ENCODE measurements around the gene SUGP2. TPM values are rescaled to one million over a fixed set of nuclear protein-coding genes. Genes with fewer than 3 reads are reported as not detected.

The SUGP2 gene
- total and polyA plus RNA-seq, 9 of the 15 experiments (the other 6 are each of a cell fraction or from before 2014, with no cell fraction given), result 13.1 to 101 (median 63.1) TPM

GRCh38 chr19:18946918-18947317 is 86.4 kb downstream of the SUGP2 start:
- Histone ChIP-seq H3K4me3 (no peak overlapping the region), H3K4me1 (replicated peaks in 1 of 2; ENCODE audit: control insufficient read depth in 2 of 2, insufficient read depth in 2 of 2, low read length in 2 of 2) (peaks cover 0 to 8% of the 10 kb centered on the region in 2 experiments; a peak in 2 of 5 replicates), H3K4me2 (ENCODE audit: insufficient read depth, low read length) (no peak overlapping the region), H3K9me3 (replicated peaks; ENCODE audit: control insufficient read depth, insufficient read depth, low read depth, low read length) (no peaks in the 10 kb centered on the region), H2AFZ (ENCODE audit: low read depth, low read length) (no peak overlapping the region), H3K9me1 (ENCODE audit: control insufficient read depth, insufficient read depth, low read length) (no peaks in the 10 kb centered on the region), H3K79me2 (ENCODE audit: control insufficient read depth, insufficient read depth, low read length) (no peaks in the 10 kb centered on the region), H4K20me1 (replicated peaks; ENCODE audit: control insufficient read depth, insufficient read depth, low read length) (no peaks in the 10 kb centered on the region; the same call in none of the 2 replicates), H3K27me3 (ENCODE audit: control insufficient read depth in 2 of 2, insufficient read depth in 2 of 2, low read length in 2 of 2) (peaks cover 0 to 20% of the 10 kb centered on the region in 2 experiments; a peak in 1 of 5 replicates), H3K36me3 (ENCODE audit: control insufficient read depth, insufficient read depth, low read length) (no peaks in the 10 kb centered on the region), H3K9ac (ENCODE audit: insufficient read depth in 1 of 2, low read depth in 2 of 2, low read length in 2 of 2) (peak overlapping the region in 1 of 2 experiments; percentile 35; a peak in 2 of 4 replicates), H3K27ac (ENCODE audit: extremely low read depth, low read depth, low read length) (no peak overlapping the region)
- FAIRE-seq (no peak), DNase-seq (ENCODE audit: extremely low read depth in 1 of 4, low spot score in 3 of 4) (no peak), ATAC-seq (no peak)
- 21% methylated on average over 14 of the region's 14 CpGs for WGBS (ENCODE audit: insufficient coverage, low coverage, missing lambda C conversion rate)
- TF ChIP-seq, protein P1, sequence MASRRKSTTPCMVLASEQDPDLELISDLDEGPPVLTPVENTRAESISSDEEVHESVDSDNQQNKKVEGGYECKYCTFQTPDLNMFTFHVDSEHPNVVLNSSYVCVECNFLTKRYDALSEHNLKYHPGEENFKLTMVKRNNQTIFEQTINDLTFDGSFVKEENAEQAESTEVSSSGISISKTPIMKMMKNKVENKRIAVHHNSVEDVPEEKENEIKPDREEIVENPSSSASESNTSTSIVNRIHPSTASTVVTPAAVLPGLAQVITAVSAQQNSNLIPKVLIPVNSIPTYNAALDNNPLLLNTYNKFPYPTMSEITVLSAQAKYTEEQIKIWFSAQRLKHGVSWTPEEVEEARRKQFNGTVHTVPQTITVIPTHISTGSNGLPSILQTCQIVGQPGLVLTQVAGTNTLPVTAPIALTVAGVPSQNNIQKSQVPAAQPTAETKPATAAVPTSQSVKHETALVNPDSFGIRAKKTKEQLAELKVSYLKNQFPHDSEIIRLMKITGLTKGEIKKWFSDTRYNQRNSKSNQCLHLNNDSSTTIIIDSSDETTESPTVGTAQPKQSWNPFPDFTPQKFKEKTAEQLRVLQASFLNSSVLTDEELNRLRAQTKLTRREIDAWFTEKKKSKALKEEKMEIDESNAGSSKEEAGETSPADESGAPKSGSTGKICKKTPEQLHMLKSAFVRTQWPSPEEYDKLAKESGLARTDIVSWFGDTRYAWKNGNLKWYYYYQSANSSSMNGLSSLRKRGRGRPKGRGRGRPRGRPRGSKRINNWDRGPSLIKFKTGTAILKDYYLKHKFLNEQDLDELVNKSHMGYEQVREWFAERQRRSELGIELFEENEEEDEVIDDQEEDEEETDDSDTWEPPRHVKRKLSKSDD (conservative IDR thresholded peaks at IDR 0.05; ENCODE audit: low read length), result no peak
- TF ChIP-seq HDGF (IDR thresholded peaks at IDR 0.05) (no peak), KAT8 (IDR thresholded peaks at IDR 0.05; ENCODE audit: low read depth) (no peak), NCOA2 (IDR thresholded peaks at IDR 0.05; ENCODE audit: partially characterized antibody in 2 of 2) (no peak), IRF2 (CRISPR knock-in tag; IDR thresholded peaks at IDR 0.05) (no peak), ZNF311 (CRISPR knock-in tag; IDR thresholded peaks at IDR 0.05) (no peak), ZNF354B (CRISPR knock-in tag; IDR thresholded peaks at IDR 0.05) (no peak), JUN (IDR thresholded peaks at IDR 0.05; ENCODE audit: borderline replicate concordance, low read depth, low read length) (no peak), JUN (CRISPR knock-in tag; IDR thresholded peaks at IDR 0.05; ENCODE audit: borderline replicate concordance) (no peak), ZNF695 (CRISPR knock-in tag; IDR thresholded peaks at IDR 0.05) (no peak), PML (IDR thresholded peaks at IDR 0.05; ENCODE audit: low read length) (no peak), ZBED1 (IDR thresholded peaks at IDR 0.05) (no peak)
- TF ChIP-seq, protein P2, sequence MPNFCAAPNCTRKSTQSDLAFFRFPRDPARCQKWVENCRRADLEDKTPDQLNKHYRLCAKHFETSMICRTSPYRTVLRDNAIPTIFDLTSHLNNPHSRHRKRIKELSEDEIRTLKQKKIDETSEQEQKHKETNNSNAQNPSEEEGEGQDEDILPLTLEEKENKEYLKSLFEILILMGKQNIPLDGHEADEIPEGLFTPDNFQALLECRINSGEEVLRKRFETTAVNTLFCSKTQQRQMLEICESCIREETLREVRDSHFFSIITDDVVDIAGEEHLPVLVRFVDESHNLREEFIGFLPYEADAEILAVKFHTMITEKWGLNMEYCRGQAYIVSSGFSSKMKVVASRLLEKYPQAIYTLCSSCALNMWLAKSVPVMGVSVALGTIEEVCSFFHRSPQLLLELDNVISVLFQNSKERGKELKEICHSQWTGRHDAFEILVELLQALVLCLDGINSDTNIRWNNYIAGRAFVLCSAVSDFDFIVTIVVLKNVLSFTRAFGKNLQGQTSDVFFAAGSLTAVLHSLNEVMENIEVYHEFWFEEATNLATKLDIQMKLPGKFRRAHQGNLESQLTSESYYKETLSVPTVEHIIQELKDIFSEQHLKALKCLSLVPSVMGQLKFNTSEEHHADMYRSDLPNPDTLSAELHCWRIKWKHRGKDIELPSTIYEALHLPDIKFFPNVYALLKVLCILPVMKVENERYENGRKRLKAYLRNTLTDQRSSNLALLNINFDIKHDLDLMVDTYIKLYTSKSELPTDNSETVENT (CRISPR knock-in tag; IDR thresholded peaks at IDR 0.05), result no peak
- in situ Hi-C loops (cut with MboI) (no loop called here), intact Hi-C loops (cut with micrococcal nuclease) (no loop called here)
- ChIA-PET CTCF (ENCODE audit: low intra/inter-chr PET ratio) (no interaction called here), POLR2A (interaction anchor here (0.5 kb wide), 1 partner anchor 38 kb away, joined by 3 read pairs; no protein-coding TSS in a partner anchor)
- BruUV-seq (replicated peaks), result no TSS peak

Data from K562 (cell line).